GM19023 (cell line): ENCODE measurements around the gene COL26A1.
"Not testable (repeated sequence)": the region's sequence is repeated elsewhere in the genome, so short reads cannot be mapped to it uniquely, and the experiment has no call there.

ENCODE experiments used
- ATAC-seq: cut with Tn5 transposase; IDR thresholded peaks from one replicate; pipeline ENCODE4 v1.9.1; 2021; ENCODE audit warnings: mild to moderate bottlenecking, moderate library complexity; ENCODE audit not compliant: unreplicated experiment

The COL26A1 gene

GRCh38 chr7:101362334-101363195, at the start of gene COL26A1:
COL26A1 (plus strand) TSS chr7:101362875; CDS start chr7:101363033, 158 bp downstream.
- ATAC-seq = no peak

GRCh38 chr7:101315336-101315735, 47.3 kb upstream of the COL26A1 start:
- no peak for ATAC-seq

- no peak for ATAC-seq
Observed at GRCh38 chr7:101319401-101319800, 43.3 kb upstream of the COL26A1 start.

- peak; percentile 93 for ATAC-seq
Observed at GRCh38 chr7:101321491-101322401, 40.9 kb upstream of the COL26A1 start, which contains the start of gene IFT22. IFT22 (minus strand) TSS chr7:101321812; CDS start chr7:101321709, 103 bp downstream.

GRCh38 chr7:101328159-101328558, 34.5 kb upstream of the COL26A1 start:
- no peak for ATAC-seq

- ATAC-seq = no peak
Observed at GRCh38 chr7:101330011-101330484, 32.6 kb upstream of the COL26A1 start.

- no peak for ATAC-seq
Observed at GRCh38 chr7:101332026-101332425, 30.6 kb upstream of the COL26A1 start.

- ATAC-seq = no peak
Observed at GRCh38 chr7:101333912-101334311, 28.8 kb upstream of the COL26A1 start.

GRCh38 chr7:101340379-101340778, 22.3 kb upstream of the COL26A1 start:
- ATAC-seq = no peak

GRCh38 chr7:101342892-101343291, 19.8 kb upstream of the COL26A1 start:
- ATAC-seq = no peak

- no peak for ATAC-seq
Observed at GRCh38 chr7:101347477-101347876, 15.2 kb upstream of the COL26A1 start.

GRCh38 chr7:101348456-101349067, 14.1 kb upstream of the COL26A1 start:
- not testable (repeated sequence) for ATAC-seq

- not testable (repeated sequence) for ATAC-seq
Observed at GRCh38 chr7:101349300-101349699, 13.4 kb upstream of the COL26A1 start.

- no peak for ATAC-seq
Observed at GRCh38 chr7:101352920-101353308, 9.8 kb upstream of the COL26A1 start.

- ATAC-seq = no peak
Observed at GRCh38 chr7:101357433-101357832, 5.2 kb upstream of the COL26A1 start.

GRCh38 chr7:101363196-101363733, 590 bp downstream of the COL26A1 start:
- no peak for ATAC-seq

- ATAC-seq = peak; percentile 67
Observed at GRCh38 chr7:101363734-101364374, 1.2 kb downstream of the COL26A1 start.

GRCh38 chr7:101365956-101366355, 3.3 kb downstream of the COL26A1 start:
- no peak for ATAC-seq

- no peak for ATAC-seq
Observed at GRCh38 chr7:101367676-101368075, 5.0 kb downstream of the COL26A1 start.
